ENCODE data around the gene GSTA2.

Gene GSTA2

DNA sequence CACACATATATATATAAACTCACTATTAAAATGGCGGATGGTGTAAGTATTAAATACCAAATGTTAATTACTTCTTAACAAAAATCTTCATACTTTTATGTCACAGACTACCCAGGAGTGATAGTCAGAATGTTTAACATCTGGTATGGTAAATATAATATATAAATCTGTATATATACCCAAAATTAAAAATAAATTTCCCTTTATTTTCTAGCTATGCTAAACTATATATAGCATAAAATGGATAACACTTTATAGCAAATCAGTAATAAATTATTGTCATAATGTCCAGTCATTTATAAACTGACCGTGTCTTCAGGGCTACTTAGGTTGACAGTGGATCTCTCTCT is 37.1 kb downstream of the GSTA2 start:
- Mint-ChIP-seq H3K4me1 (peaks cover 5% of the 10 kb centered on the region), H3K27me3 (ENCODE audit: low read depth) (no peaks in the 10 kb centered on the region), H3K36me3 (ENCODE audit: low read depth) (no peaks in the 10 kb centered on the region), H3K4me3 (no peak overlapping the region), H3K9me3 (no peaks in the 10 kb centered on the region), H3K27ac (peak overlapping the region in 1 of 3 experiments; percentile 45)
- TF ChIP-seq, protein P1, sequence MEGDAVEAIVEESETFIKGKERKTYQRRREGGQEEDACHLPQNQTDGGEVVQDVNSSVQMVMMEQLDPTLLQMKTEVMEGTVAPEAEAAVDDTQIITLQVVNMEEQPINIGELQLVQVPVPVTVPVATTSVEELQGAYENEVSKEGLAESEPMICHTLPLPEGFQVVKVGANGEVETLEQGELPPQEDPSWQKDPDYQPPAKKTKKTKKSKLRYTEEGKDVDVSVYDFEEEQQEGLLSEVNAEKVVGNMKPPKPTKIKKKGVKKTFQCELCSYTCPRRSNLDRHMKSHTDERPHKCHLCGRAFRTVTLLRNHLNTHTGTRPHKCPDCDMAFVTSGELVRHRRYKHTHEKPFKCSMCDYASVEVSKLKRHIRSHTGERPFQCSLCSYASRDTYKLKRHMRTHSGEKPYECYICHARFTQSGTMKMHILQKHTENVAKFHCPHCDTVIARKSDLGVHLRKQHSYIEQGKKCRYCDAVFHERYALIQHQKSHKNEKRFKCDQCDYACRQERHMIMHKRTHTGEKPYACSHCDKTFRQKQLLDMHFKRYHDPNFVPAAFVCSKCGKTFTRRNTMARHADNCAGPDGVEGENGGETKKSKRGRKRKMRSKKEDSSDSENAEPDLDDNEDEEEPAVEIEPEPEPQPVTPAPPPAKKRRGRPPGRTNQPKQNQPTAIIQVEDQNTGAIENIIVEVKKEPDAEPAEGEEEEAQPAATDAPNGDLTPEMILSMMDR (IDR thresholded peaks at IDR 0.05; ENCODE audit: unreplicated experiment in 3 of 3): no peak

DNA sequence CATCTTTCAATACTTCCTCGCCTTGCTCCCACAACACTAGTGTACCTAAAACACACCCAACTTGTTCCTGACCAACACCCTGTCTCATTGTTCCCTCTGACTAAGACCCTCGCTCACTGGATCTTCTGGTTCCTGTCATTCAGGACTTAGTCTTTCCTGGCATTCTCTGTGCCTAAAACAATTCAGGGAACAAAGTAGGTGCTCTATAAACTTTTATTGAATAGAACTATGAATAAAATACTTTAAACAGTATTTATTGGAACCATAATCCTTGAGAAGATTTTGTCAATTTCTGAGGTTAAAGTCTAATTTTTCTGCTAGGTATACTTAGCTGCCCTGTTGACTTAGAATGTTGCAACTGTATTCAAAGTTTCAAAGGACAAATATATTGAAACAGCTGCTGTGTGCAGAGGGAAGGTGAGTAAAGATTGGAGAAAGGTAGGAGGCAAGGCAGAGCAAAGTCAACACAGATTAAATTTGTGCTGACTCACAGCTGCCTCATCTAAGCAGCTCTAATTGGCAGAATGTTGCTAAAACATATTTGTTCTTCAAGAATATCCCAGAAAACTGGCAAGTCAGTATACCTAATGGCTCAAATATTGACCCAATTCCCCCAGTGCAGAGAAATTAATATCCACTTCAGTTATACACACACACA is 37.6 kb downstream of the GSTA2 start:
- H3K4me1 Mint-ChIP-seq: peaks cover 5% of the 10 kb centered on the region
- no peak overlapping the region for H3K4me3 Mint-ChIP-seq

DNA sequence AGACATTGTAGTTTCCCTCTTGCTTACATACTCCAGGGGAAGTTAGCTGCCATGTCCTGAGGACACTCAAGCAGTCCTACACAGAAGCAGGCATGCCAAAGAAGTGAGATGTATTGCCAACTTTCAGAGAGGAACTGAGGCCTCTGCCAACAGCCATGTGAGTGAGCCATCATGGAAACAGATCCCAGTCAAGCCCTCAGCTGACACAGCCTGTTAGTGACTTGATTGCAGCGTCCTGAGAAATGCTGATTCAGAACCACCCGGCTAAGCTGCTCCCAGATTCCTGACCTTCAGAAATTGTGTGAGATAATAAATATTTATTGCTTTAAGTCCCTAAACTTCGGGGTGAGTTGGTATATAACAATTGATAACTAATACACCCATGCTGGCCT is 38.1 kb downstream of the GSTA2 start:
- Mint-ChIP-seq H3K4me3 (no peak overlapping the region), H3K9me3 (no peaks in the 10 kb centered on the region), H3K4me1 (peaks cover 5% of the 10 kb centered on the region), H3K36me3 (ENCODE audit: low read depth) (no peaks in the 10 kb centered on the region), H3K27me3 (ENCODE audit: low read depth) (no peaks in the 10 kb centered on the region), H3K27ac (no peak overlapping the region)
- TF ChIP-seq, protein P1 (IDR thresholded peaks at IDR 0.05; ENCODE audit: unreplicated experiment in 3 of 3): no peak

More for the DNA sequence above, 37.6 kb downstream of the GSTA2 start:
- Mint-ChIP-seq H3K9me3 (no peaks in the 10 kb centered on the region), H3K27ac (peak overlapping the region in 1 of 3 experiments; percentile 45), H3K36me3 (ENCODE audit: low read depth) (no peaks in the 10 kb centered on the region), H3K27me3 (ENCODE audit: low read depth) (no peaks in the 10 kb centered on the region)
- TF ChIP-seq, protein P1 (IDR thresholded peaks at IDR 0.05; ENCODE audit: unreplicated experiment in 3 of 3): no peak

DNA sequence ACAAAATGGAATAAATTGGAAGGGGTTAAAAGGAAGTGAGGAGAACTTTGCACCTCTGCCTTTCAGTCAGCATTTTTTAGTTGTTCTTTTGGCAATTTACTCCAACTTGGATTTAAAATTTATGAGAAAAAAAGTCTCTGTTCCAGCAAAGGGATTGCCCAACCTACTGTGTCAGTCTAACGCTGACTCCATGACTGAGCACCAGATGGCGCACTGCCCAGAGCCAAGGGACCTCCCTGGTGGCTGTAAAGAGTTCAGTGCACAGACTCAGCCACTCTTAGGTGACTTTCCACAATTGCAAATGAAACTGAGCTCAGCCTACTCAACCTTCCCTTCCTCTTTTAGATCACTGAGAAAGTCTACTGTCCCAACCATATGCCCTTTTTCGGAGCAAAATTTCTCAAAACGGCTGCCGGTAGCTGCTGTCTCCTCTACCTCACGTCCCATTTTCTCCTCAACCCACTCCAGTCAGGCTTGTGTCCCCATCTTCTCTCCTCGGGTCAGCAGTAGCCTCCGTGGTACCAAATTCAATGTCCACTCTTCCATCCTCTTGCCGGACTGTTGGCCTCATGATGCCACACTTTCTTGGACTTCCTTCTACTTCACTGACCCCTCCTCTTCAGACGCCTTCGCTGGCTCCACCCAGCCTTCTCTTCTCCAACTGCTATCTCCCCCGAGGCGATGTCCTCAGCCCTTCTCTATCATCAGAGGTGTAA is 38.7 kb downstream of the GSTA2 start:
- H3K4me3 Mint-ChIP-seq: no peak overlapping the region
- TF ChIP-seq, protein P1 (IDR thresholded peaks at IDR 0.05; ENCODE audit: unreplicated experiment in 3 of 3): peak; percentile 40 to 63 (median 58)
- H3K27ac Mint-ChIP-seq: peak overlapping the region in 2 of 3 experiments; percentile 8 to 16
- H3K9me3 Mint-ChIP-seq: no peaks in the 10 kb centered on the region
- H3K27me3 Mint-ChIP-seq (ENCODE audit: low read depth): no peaks in the 10 kb centered on the region
- H3K36me3 Mint-ChIP-seq (ENCODE audit: low read depth): no peaks in the 10 kb centered on the region
- peaks cover 5% of the 10 kb centered on the region for H3K4me1 Mint-ChIP-seq

DNA sequence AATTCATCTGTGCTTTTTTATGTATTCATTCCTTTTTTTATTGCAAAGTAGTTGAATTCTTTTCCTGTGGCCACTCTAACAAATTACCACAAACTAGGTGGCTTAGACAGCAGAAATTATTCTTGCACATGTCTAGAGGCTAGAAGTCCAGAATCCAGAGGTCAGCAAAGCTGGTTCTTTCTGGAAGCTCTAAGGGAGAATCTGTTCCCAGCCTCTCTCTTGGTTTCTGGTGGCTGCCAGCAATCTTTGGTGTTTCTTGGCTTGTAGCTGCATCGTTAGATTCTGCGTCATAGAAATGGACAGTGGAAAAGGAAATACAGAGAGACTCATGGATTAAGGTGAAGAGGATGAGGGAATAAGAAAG is 39.3 kb downstream of the GSTA2 start:
- Mint-ChIP-seq H3K4me3 (no peak overlapping the region), H3K4me1 (peaks cover 5% of the 10 kb centered on the region), H3K36me3 (ENCODE audit: low read depth) (no peaks in the 10 kb centered on the region), H3K9me3 (no peaks in the 10 kb centered on the region), H3K27me3 (ENCODE audit: low read depth) (no peaks in the 10 kb centered on the region), H3K27ac (peak overlapping the region in 2 of 3 experiments; percentile 8 to 16)
- TF ChIP-seq, protein P1 (IDR thresholded peaks at IDR 0.05; ENCODE audit: unreplicated experiment in 3 of 3): no peak

DNA sequence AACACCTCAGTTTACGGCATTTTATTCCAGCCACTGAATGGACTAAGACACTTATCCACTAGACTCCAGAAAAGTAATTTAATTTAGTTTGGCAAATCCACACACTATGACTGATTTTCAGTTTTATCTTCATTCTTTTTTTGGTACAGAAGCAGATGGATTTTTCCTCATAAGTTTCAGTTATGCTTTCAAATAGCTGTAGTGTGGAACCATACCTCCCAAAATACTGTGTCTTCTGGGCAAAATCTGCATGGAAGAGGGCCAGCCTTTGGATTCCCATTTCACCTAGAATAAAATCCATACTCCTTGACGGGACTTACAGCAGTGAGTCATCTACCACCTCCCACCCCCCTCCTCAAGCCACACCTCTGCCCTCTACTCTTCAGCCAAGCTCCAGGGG is 43.0 kb downstream of the GSTA2 start:
- TF ChIP-seq, protein P1 (IDR thresholded peaks at IDR 0.05; ENCODE audit: unreplicated experiment in 3 of 3): no peak
- no peaks in the 10 kb centered on the region for H3K36me3 Mint-ChIP-seq (ENCODE audit: low read depth)
- no peak overlapping the region for H3K27ac Mint-ChIP-seq
- H3K27me3 Mint-ChIP-seq (ENCODE audit: low read depth): no peaks in the 10 kb centered on the region
- peaks cover 5% of the 10 kb centered on the region for H3K4me1 Mint-ChIP-seq
- no peak overlapping the region for H3K4me3 Mint-ChIP-seq
- H3K9me3 Mint-ChIP-seq: no peaks in the 10 kb centered on the region

Measured in nephron (organoid).